SK-N-SH (cell line): ENCODE results near the gene SCTR. TPM values are rescaled to one million over a fixed set of nuclear protein-coding genes. Genes with fewer than 3 reads are reported as not detected.

Experiments
- CTCF ChIA-PET: fragments of 300-600, 350-600 bp; formaldehyde crosslinking; extraction: SDS; loops from one replicate; lab custom pipeline; 2021; lab: Yijun Ruan, JAX
- POLR2A ChIA-PET: fragments of 350-600 bp; sonication (Branson Sonifier 250); formaldehyde crosslinking; extraction: SDS; loops from one replicate; lab custom pipeline; 2020; ENCODE audit warnings: antibody characterized with exemption, inconsistent platforms; lab: Yijun Ruan, JAX
- DNase-seq: peaks from one replicate; pipeline ENCODE4 v3.0.0; 2012
- H2AFZ ChIP-seq: fragments of 200-600 bp; sonication (generic); 2 replicates; pipeline ENCODE4 v1.8.1; 2016; ENCODE audit warnings: antibody characterized with exemption, mild to moderate bottlenecking, low read depth
- H3F3A ChIP-seq: fragments of 200-600 bp; sonication (generic); replicated peaks from 2 replicates; pipeline ENCODE3; 2016; ENCODE audit warnings: antibody characterized with exemption, mild to moderate bottlenecking; ENCODE audit not compliant: insufficient read depth
- H3K27ac ChIP-seq, 2 experiments: fragments of 200-500 bp in 1 of 2; fragments of 200-600 bp in 1 of 2; sonication (Bioruptor generic) in 1 of 2; sonication (generic), shearing (Covaris generic) in 1 of 2; 2 replicates each; pipeline versions ENCODE4 v1.5.1 to v1.6.1; 2014 to 2016; ENCODE audit warnings: low read depth in 2 of 2, inconsistent platforms in 1 of 2, low read length in 1 of 2, mild to moderate bottlenecking in 1 of 2, mixed read lengths in 1 of 2
- H3K27me3 ChIP-seq: fragments of 200-600 bp; sonication (generic), shearing (Covaris generic); 2 replicates; pipeline ENCODE4 v1.6.1; 2016; ENCODE audit warnings: mixed run types; ENCODE audit not compliant: insufficient read depth
- H3K36me3 ChIP-seq, 2 experiments: fragments of 200-500 bp in 1 of 2; fragments of 200-600 bp in 1 of 2; sonication (Bioruptor generic) in 1 of 2; sonication (generic) in 1 of 2; replicated peaks in 1 of 2; 2 replicates each; pipeline versions ENCODE3 to v1.5.1; 2014 to 2016; ENCODE audit warnings: low read length in 1 of 2, mild to moderate bottlenecking in 1 of 2; ENCODE audit not compliant: insufficient read depth in 2 of 2, control insufficient read depth in 1 of 2
- H3K4me1 ChIP-seq, 2 experiments: fragments of 200-500 bp in 1 of 2; fragments of 200-600 bp in 1 of 2; sonication (Bioruptor generic) in 1 of 2; sonication (generic), shearing (Covaris generic) in 1 of 2; 2 replicates each; pipeline versions ENCODE4 v1.5.1 to v1.6.1; 2014 to 2016; ENCODE audit warnings: low read depth in 1 of 2, low read length in 1 of 2, mixed run types in 1 of 2; ENCODE audit not compliant: insufficient read depth in 2 of 2, control insufficient read depth in 1 of 2
- H3K4me2 ChIP-seq: fragments of 200-600 bp; sonication (generic), shearing (Covaris generic); 2 replicates; pipeline ENCODE4 v1.6.1; 2017; ENCODE audit warnings: mixed run types
- H3K4me3 ChIP-seq, 2 experiments: fragments of 200-500 bp in 1 of 2; fragments of 200-600 bp in 1 of 2; sonication (Bioruptor generic) in 1 of 2; sonication (generic), shearing (Covaris generic) in 1 of 2; 2 replicates each; pipeline versions ENCODE4 v1.5.1 to v1.8.1; 2014 to 2016; ENCODE audit warnings: low read depth in 2 of 2, inconsistent platforms in 1 of 2, low read length in 1 of 2, mild to moderate bottlenecking in 1 of 2, mixed read lengths in 1 of 2, moderate library complexity in 1 of 2
- H3K79me2 ChIP-seq: fragments of 200-600 bp; sonication (generic); 2 replicates; pipeline ENCODE4 v1.8.1; 2017; ENCODE audit warnings: mild to moderate bottlenecking; ENCODE audit not compliant: insufficient read depth
- H3K9ac ChIP-seq: fragments of 200-600 bp; sonication (generic); 2 replicates; pipeline ENCODE4 v1.6.1; 2017; ENCODE audit warnings: mixed run types
- H3K9me2 ChIP-seq: fragments of 200-600 bp; sonication (generic); 2 replicates; pipeline ENCODE4 v1.6.1; 2017; ENCODE audit warnings: mixed run types
- H3K9me3 ChIP-seq: fragments of 200-600 bp; sonication (generic); 2 replicates; pipeline ENCODE4 v1.6.1; 2017; ENCODE audit warnings: mixed run types, mild to moderate bottlenecking, moderate library complexity
- H4K20me1 ChIP-seq: fragments of 200-600 bp; sonication (generic); 2 replicates; pipeline ENCODE4 v1.6.1; 2017; ENCODE audit warnings: mild to moderate bottlenecking, mixed run types; ENCODE audit not compliant: insufficient read depth
- CHD2 ChIP-seq: fragments of 150-350 bp; IDR thresholded peaks from 2 replicates; pipeline ENCODE4 v1.6.1; 2018; ENCODE audit warnings: low read length; ENCODE audit not compliant: partially characterized antibody
- ELF1 ChIP-seq: IDR thresholded peaks from 2 replicates; pipeline ENCODE4 v1.4.0; 2012
- FOSL2 ChIP-seq: IDR thresholded peaks from 2 replicates; pipeline ENCODE4 v1.4.0; 2012; ENCODE audit warnings: low read depth, mild to moderate bottlenecking, moderate library complexity, borderline replicate concordance
- JUND ChIP-seq: IDR thresholded peaks from 2 replicates; pipeline ENCODE4 v1.4.0; 2012
- NFIC ChIP-seq: IDR thresholded peaks from 2 replicates; pipeline ENCODE4 v1.4.0; 2012; ENCODE audit warnings: borderline replicate concordance
- POLR2AphosphoS5 ChIP-seq: IDR thresholded peaks from 2 replicates; pipeline ENCODE4 v1.6.1; 2012; ENCODE audit warnings: low read depth, low read length
- RAD21 ChIP-seq: IDR thresholded peaks from 2 replicates; pipeline ENCODE4 v1.6.1; 2012; ENCODE audit warnings: mild to moderate bottlenecking, low read length
- RFX5 ChIP-seq: IDR thresholded peaks from 2 replicates; pipeline ENCODE4 v1.6.1; 2012; ENCODE audit warnings: mild to moderate bottlenecking, improper control_type of control experiment, low read length
- WGBS: methylation state at CpG from one replicate; pipeline ENCODE4 v1.1.6; 2017; ENCODE audit warnings: low lambda C conversion rate; 5-methylcytosine and 5-hydroxymethylcytosine counted together
- polyA plus RNA-seq, 3 experiments: library from polyadenylated mRNA; depleted of rRNA; stranded (reverse); fragments of >200 nt; gene quantifications; 2 replicates each; pipeline ENCODE4 v1.2.3, GENCODE V29; 2012
- TF ChIP-seq, protein P1 (sequence below): IDR thresholded peaks from 2 replicates; pipeline ENCODE4 v1.4.0; 2012; ENCODE audit warnings: low read depth
- TF ChIP-seq, protein P2 (sequence below): fragments of 150-350 bp; IDR thresholded peaks from 2 replicates; pipeline ENCODE4 v1.6.1; 2016; ENCODE audit warnings: mild to moderate bottlenecking, low read depth, low read length
- TF ChIP-seq, protein P3 (sequence below): IDR thresholded peaks from 2 replicates; pipeline ENCODE4 v1.6.1; 2012; ENCODE audit warnings: mild to moderate bottlenecking, low read depth, low read length, moderate library complexity
- TF ChIP-seq, protein P4 (sequence below): fragments of 200-600 bp; sonication (generic); IDR thresholded peaks from 2 replicates; pipeline ENCODE4 v1.6.1; 2017; ENCODE audit warnings: antibody characterized with exemption, mild to moderate bottlenecking, moderate library complexity

Gene SCTR
- polyA plus RNA-seq, 1 of the 3 experiments (the other 2 are of a cell fraction): not detected

GRCh38 chr2:119484834-119485233, 39.4 kb downstream of the SCTR start (continued):
- TF ChIP-seq, protein P1, sequence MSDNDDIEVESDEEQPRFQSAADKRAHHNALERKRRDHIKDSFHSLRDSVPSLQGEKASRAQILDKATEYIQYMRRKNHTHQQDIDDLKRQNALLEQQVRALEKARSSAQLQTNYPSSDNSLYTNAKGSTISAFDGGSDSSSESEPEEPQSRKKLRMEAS: no peak
- TF ChIP-seq JUND (no peak), POLR2AphosphoS5 (no peak)
- TF ChIP-seq, protein P2, sequence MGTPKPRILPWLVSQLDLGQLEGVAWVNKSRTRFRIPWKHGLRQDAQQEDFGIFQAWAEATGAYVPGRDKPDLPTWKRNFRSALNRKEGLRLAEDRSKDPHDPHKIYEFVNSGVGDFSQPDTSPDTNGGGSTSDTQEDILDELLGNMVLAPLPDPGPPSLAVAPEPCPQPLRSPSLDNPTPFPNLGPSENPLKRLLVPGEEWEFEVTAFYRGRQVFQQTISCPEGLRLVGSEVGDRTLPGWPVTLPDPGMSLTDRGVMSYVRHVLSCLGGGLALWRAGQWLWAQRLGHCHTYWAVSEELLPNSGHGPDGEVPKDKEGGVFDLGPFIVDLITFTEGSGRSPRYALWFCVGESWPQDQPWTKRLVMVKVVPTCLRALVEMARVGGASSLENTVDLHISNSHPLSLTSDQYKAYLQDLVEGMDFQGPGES: no peak
- TF ChIP-seq, all 33 proteins: peak for 0

DNA sequence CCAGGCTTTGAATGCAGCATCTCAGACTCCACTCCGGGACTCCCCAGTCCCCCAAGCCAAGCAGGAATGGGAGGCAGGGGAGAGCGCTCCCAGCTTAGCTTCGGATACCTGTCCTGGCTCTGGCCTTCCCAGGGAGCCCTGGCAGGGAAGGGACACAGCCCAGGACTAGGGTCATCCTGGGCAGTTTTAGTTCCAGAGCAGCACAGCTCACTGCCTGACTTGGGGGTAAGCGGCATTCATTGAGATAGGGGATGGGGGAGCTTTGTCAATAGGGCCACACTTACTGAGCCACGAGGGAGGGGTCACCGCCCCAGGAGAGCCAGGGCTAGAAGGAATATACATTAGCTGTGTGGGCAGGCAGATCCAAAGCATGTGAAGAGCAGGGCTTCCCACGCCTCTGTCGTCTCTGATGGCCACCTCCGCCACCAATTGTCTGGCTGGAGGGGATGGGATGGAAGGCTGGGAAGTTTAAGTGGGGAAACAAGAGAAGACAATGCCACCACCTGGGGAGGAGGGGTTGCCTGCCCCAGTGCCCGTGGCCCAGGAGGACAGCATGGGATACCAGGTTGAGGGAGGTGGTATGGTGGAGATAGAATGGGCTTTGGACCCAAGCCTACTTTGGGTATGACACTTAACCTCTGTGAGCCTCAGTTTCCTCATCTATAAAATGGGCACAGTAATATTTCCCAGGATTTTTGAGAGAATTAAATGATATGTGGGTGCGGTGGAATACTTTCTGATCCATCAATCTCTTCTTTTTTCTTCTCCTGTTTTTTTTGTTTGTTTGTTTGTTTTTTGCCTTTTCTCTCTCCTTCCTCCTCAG, 40.2 kb downstream of the SCTR start:
- no peaks in the 10 kb centered on the region for H3K79me2 ChIP-seq
- WGBS: 84% methylated on average over 7 of the region's 11 CpGs
- no peaks in the 10 kb centered on the region for H4K20me1 ChIP-seq
- no peaks in the 10 kb centered on the region for H3K9me3 ChIP-seq
- no peak overlapping the region for H3K4me3 ChIP-seq
- DNase-seq: no peak
- H3K4me2 ChIP-seq: no peak overlapping the region
- H3K4me1 ChIP-seq: peaks cover 0 to 65% of the 10 kb centered on the region in 2 experiments; a peak in 1 of 4 replicates
- no peaks in the 10 kb centered on the region for H3F3A ChIP-seq
- H3K9me2 ChIP-seq: no peaks in the 10 kb centered on the region
- no peak overlapping the region for H3K9ac ChIP-seq
- no peak overlapping the region for H2AFZ ChIP-seq
- ChIA-PET POLR2A (no interaction called here), CTCF (interaction anchor here (0.9 to 8.1 kb wide), 5 partner anchors 8 to 177 kb away, joined by 3 to 85 read pairs (median 4); partner anchors contain the start of gene CFAP221)
- H3K27ac ChIP-seq: peak overlapping the region in 1 of 2 experiments; percentile 95; a peak in 2 of 4 replicates
- H3K36me3 ChIP-seq: no peaks in the 10 kb centered on the region
- no peaks in the 10 kb centered on the region for H3K27me3 ChIP-seq
- TF ChIP-seq RAD21 (no peak), CHD2 (no peak), JUND (no peak), ELF1 (no peak), NFIC (no peak), RFX5 (no peak), FOSL2 (no peak)
- TF ChIP-seq, protein P1: no peak
- TF ChIP-seq, protein P3, sequence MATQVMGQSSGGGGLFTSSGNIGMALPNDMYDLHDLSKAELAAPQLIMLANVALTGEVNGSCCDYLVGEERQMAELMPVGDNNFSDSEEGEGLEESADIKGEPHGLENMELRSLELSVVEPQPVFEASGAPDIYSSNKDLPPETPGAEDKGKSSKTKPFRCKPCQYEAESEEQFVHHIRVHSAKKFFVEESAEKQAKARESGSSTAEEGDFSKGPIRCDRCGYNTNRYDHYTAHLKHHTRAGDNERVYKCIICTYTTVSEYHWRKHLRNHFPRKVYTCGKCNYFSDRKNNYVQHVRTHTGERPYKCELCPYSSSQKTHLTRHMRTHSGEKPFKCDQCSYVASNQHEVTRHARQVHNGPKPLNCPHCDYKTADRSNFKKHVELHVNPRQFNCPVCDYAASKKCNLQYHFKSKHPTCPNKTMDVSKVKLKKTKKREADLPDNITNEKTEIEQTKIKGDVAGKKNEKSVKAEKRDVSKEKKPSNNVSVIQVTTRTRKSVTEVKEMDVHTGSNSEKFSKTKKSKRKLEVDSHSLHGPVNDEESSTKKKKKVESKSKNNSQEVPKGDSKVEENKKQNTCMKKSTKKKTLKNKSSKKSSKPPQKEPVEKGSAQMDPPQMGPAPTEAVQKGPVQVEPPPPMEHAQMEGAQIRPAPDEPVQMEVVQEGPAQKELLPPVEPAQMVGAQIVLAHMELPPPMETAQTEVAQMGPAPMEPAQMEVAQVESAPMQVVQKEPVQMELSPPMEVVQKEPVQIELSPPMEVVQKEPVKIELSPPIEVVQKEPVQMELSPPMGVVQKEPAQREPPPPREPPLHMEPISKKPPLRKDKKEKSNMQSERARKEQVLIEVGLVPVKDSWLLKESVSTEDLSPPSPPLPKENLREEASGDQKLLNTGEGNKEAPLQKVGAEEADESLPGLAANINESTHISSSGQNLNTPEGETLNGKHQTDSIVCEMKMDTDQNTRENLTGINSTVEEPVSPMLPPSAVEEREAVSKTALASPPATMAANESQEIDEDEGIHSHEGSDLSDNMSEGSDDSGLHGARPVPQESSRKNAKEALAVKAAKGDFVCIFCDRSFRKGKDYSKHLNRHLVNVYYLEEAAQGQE: no peak
- TF ChIP-seq, protein P4, sequence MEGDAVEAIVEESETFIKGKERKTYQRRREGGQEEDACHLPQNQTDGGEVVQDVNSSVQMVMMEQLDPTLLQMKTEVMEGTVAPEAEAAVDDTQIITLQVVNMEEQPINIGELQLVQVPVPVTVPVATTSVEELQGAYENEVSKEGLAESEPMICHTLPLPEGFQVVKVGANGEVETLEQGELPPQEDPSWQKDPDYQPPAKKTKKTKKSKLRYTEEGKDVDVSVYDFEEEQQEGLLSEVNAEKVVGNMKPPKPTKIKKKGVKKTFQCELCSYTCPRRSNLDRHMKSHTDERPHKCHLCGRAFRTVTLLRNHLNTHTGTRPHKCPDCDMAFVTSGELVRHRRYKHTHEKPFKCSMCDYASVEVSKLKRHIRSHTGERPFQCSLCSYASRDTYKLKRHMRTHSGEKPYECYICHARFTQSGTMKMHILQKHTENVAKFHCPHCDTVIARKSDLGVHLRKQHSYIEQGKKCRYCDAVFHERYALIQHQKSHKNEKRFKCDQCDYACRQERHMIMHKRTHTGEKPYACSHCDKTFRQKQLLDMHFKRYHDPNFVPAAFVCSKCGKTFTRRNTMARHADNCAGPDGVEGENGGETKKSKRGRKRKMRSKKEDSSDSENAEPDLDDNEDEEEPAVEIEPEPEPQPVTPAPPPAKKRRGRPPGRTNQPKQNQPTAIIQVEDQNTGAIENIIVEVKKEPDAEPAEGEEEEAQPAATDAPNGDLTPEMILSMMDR: no peak
- TF ChIP-seq, all 33 proteins: peak for 0
